ENCODE results near the gene KDM4B.
"Not testable (repeated sequence)": the region's sequence is repeated elsewhere in the genome, so short reads cannot be mapped to it uniquely, and the experiment has no call there.

Gene KDM4B

DNA sequence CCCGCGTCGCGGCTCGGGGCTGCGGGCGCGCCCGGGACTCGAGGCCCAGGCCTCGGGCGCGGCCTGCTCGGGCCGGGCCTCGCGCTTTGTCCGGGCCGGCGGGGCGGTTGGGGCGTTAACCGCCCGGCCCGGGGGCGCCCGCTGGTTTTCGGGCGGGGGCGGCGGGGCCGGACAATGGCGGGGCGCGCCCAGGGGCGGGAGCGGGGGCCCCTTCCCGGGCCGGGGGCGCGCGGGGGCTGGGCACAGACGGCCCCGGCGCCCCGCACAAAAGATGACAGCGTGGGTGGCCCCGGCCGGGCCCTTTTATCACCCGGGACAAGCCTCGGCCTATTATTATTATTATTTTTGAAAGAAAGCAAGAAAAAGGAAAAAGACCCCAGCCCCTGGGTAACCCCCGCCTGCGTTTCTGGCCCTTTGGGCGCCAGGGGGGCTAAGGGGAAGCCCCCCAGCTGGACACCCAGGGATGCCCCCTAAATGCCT lies 419 bp downstream of the KDM4B start:
- no peak for DNase-seq

DNA sequence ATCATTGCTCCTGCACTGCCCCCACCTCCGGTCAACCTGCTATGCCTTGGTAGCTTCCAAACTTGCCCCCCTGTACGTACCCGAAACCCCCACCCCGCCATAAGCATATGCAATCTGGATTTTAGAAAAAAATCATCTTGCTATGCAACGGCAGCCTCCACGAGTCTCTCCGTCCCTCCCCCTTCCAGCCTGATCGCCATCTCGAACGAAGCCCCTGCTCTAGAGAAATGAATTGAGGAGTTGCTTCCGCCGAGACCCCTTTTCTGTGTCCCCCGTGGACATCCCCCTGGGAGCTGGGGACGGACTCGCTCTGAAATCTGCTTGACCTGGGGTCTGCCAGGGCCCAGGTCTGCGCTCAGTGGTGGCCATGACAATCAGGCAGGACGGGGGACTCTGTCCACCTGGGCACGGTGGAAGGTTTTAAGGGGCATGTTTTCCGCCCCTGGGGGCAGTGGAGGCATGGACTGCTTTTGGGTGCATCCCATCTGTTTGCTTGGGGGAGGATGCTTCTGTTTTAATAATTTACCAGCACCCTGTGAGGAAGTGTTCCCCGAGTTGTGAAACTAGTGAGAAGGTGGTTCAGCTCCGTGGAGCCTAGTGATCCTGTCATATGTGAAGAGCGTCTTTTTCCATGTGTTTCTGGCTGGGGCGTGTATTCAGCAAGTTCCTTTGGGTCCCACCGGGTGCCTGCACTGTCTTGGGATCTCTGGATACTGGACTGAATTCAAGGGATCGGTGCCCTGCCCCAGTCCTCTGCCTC lies 1.0 kb downstream of the KDM4B start:
- peak; percentile 10 for DNase-seq

DNA sequence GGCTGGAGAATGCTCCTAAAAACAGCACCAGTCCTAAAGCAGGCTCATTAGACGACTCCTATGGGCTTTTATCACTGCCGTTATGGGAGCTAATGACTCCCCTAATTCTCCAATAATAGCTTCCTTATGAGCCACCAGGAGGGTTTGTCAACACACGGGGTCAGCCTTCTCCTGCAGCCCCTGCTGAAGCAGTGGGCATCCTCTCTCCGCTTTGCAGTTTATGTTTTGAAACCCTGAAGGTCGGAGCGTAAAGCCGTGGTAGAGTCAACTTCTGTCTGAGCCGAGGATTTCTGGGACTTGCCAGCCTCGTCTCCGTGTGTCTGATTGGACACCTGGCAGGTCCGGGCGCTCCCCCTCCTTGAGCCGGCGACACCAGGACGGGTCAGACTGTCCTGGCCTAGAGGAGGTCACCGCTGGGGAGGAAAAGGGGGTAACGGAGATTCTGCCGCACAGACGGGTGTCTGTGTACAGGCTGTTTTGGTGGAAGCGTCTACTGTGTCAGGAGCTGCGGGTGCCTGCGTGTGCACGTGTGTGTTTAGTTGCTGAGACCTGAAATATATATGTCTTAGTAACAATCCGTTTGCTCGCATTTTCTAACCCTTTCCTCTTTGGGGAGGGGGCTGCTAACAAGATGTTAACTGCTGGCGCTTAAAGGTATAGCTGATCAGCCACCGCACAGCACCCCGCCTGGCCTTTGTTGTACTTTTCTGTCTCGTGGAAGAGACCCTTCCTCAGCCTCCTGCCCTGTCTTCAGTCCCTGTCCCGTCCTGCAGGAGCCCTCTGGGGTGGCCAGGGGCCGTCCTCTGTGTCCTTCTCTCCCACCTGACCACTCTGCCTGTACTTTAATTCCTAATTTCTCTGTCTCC lies 1.9 kb downstream of the KDM4B start:
- DNase-seq, result no peak

DNA sequence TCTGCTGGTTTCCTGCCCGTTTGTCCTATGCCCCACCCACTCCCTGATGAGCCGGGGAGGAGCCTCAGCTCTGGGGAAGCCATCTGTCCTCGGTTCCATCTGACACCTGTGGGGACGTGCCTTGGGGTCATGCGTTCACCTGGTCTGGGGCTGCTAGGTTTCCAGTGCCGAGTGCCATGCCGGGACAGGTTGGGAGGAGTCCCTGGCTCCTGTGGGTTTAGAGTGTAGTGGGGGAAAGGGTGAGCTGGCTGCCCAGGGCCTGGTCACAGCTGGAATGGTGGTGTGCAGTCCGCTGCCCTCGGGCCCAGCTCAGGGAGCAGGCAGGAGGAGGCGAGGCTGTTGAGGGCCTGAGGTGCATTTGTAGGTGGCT lies 2.5 kb downstream of the KDM4B start:
- DNase-seq, result no peak

DNA sequence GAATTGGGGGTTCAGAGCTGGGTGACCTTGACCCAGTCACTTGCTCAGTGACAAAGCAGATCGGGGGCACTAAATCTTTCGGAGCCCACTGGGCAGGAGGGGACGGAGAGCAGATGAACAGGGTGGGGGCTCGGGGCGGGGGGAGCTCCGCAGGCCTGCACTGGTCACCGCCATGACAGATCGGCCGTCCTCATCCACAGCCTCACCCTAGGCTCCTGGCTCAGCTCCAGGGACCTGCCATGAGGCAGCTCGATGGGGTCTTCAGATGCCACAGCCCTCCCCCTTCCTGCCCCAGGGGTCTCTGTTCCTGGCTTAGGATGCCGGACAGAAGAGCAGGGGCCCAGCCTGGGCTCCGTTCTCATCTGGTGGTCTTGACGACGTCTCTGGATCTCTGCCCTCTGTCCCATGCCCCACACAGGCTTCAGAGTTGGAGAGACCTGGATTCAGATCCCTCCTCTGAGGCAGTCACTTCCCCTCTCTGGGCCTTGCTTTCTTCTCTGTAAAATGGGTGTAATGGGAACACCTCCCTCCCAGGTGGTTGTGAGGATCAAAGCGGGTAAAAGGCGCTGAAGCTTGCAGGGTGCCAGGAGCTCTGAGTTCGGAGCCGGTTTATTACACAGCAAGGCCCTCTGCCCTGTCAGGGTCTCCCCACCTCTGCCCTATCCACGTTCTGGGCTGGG lies 3.0 kb downstream of the KDM4B start:
- no peak for DNase-seq

DNA sequence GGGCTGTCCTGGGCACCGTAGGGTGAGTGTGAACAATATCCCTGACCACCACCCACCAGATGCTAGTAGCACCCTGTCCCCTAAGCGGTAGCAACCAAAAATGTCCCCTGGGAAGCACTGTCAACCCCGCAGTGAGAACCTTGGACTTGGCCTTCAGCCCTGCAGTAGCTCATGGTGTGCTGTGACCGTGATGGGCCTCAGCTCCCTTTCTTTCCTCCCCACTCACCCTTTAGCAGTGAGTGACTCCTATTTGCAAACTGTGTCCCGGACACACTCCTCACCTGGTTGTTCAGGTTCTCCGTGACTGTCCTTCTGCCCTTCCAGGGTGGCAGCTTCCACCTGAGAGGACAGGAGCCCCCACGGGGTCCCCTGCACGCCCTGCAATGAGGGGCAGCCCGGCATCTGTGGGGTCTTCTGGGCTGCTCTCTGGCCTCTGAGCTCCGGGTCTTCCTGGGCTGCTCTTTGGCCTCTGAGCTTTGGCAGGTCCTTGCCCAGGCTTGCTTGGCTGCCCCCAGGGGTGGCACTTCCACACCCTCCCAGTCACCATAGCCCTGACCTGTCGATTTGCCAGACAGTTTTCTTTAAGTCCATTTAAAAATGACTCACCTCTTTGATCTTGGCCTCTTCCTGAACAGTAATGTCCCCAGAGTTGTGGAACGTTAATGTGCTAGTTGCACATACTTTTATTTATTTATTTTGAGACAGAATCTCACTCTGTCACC lies 3.8 kb downstream of the KDM4B start:
- no peak for DNase-seq

DNA sequence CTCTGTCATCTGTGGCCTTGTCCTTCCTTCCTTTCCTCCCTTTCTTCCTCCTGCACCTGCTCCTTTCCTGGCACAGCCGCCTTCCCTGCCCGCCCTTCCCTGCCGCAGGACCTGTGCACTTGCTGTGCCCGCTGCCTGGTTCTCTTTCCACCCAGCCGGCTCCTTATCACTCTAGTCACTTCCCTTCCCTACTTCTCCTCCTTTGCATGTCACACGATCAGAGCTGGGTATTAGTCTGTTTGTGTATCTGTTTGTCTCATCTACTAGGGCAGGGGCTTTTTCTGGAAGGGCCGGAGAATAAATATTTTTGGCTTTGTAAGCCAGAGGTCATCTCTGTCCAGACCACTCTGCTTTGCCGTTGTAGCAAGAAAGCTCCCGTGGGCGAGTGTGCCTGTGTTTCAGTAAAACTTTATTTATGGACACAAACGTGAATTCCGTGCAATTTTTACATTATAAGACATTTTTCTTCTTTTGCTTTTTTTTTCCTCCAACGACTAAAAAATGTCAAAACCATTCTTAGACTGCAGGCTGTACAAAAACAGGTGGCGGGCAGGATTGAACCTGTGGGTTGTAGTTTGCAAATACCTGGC lies 6.1 kb downstream of the KDM4B start:
- no peak for DNase-seq

DNA sequence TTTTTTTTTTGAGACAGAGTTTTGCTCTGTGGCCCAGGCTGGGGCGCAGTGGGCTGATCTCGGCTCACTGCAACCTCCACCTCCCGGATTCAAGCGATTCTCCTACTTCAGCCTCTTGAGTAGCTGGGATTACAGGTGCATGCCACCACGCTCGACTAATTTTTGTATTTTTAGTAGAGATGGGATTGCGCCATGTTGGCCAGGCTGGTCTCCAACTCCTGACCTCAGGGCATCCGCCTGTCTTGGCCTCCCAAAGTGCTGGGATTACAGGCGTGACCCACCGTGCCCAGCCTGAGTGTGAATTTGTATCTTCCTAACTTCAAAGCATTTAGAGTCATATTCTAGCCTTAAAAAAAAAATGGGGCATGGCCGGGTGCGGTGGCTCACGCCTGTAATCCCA lies 6.7 kb downstream of the KDM4B start:
- DNase-seq, result not testable (repeated sequence)

DNA sequence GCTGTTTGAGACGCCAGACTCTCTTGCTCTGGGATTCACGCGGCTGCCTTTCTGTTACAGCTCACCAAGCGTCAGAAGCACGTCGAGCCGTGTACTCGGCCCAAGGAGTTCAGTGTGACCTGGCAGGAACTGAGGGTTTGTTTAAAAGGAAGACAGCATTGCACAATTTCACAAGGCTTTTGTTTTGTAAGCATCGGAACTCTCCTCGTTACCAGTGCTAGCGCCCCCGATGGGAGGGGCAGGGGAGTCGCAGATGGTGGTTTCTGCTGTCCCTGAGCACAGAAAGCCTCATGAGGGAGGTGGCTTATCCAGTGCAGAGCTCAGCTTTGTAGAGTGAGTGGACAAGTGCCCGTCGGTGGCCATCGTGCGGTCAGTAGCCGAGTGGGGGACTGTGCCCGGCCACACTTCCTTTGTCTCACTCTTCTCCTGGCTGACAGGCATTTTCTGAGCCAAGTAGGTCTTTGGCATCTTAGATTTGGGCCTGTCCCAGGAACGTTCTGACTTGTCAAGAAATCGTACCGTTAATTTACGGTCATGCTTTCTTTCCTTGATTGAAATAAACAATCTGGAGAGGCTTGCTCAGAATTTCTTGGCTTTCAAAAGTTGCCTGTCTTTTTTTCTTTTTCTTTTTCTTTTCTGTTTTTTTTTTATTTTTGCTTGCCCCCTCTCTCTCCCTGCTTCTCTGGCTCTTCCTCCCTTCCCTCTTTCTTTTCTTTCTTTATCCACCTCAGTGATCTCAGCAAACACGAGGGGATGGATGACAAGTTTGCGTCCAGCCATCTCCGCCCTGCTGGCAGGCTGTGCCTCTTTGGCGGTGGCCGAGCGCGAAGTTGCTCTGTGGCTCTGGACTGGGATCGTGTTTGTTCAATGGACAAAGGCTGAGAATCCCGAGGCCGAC lies 7.7 kb downstream of the KDM4B start:
- peak; percentile 95 for DNase-seq

DNA sequence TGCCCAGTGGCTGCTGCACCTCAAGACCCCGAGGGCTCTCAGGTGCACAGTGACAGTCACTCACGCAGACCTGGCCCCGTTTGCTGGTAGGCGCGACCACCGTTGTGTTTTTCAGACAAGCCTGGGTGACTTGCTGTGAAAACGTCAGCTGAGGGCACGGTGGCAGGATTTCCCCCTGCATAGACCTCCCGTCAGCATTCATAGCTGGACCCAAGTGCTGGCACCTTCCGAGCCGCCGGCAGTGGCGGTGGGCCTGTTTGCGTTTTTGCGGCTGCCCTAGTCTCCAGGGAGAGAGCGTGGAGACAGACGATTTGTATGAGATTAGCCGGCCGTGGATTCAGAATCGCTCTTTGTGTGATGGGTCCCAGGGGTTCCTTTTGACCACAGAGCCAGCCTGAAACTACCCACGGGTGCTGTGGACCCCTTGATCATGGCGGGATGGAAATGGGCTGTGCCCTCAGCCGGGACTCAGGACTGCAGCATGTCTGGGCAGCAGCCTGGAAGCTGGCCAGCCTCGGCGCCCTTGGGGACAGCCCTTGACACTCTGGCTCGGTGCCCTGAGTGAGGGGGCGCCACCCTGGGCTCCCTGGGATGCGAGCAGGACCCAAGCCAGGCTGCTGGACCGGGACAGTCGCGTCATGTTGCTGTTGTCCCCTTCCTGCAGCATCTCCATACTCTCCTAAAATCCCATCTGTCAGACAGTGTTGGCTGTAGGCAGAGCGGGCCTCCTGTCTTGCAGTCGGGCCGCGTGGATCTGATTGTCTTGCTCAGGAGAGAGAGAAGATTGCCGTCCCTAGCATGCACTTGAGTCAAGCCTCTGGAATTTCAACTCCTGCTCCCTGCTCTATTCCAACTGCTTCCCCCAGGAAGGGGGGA lies 8.6 kb downstream of the KDM4B start:
- DNase-seq, result no peak

DNA sequence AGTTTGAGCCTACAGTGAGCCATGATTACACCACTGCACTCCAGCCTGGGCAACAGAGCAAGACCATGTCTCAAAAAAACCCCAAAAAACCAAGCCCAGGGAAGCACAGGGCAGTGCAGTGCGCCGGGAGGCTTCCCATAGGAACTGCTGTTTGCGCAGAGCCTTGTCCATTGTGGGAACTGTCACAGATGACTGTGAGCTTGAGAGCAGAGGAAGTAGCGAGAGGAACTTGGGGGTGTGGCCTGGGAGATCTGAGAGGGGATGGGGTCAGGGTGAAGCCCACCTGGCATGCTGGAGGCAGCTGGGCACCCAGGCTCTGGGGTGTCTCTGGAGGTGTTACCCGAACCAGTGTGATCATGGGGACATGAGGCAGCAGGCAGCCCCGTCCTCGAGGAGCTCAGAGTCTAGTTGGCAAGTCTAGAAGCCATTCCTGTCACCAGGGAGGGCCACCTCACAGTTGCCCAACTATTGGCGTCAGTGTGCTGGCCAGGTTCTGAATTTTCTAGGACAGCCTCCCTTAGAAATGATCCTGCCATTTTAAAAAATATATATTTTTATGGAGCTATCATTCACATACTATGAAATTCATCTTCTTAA lies 10.4 kb downstream of the KDM4B start:
- no peak for DNase-seq

DNA sequence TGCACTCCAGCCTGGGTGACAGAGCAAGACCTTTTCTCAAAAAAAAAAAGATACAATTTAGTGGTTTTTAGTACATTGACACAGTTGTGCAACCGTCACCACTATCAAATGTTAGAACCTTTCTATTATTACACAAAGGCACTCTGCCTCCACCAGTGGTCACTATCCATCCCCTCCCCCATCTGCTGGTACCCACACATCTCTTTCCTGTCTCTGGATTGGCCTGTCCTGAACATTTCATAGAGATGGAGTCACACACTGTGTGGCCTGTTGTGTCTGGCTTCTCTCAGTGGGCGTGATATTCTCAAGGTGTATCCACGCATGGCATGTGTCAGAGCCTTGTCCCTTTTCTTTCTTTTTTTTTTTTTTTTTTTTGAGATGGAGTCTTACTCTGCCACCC lies 11.2 kb downstream of the KDM4B start:
- DNase-seq, result no peak

DNA sequence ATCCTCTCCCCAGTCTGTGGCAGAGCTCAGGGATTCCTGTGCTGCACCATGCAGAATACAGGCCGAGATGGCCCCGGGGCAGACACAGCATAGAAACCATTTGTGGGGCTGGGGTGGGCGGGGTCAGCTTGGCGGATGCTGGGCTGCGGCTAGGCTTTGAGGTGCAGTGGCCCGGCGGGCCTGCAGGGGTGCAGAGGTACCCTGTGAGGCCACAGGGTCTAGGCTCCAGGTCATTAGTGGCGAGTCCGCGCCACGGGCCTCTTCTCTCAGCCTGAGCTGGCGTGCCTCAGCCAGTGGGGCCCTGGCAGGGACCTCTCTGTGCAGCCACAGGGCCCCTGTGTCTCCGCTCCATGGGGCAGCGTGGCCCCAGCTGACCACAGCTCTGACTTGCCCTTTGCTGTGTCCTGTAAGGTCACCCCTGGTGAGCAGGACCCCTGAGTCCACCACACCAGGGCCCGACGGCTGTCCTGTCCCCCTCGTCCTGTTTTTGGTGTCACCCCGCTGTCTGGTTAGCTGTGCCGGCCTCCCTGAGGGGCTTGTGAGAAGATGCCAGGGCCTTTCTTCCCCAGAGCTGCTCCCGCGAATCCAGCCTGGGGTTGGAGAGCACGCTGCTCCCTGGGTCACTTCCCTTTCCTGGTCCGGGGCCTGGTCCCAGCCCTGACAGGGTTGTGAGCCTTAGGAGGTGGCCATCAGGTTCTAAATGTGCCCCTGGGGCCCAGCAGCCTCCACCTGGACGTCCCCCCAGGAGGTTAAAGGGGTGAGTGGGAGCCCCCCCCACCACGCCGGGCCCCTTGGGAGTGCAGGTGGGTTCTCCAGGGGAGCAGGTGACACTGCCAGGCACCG lies 12.1 kb downstream of the KDM4B start:
- DNase-seq, result no peak

DNA sequence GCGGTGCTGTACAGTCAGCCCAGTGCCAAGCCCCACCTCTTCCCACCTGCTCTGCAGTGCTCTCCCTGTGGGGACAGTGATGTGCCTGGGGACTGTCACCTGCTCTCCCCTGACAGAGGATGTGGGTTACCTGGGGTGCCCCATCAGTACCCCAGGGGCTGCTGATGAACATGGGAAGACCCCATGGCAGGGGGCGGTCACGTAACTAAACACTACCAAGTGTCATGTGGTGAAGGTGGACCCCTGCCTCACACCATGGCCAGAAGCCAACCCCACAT lies 12.7 kb downstream of the KDM4B start:
- no peak for DNase-seq

DNA sequence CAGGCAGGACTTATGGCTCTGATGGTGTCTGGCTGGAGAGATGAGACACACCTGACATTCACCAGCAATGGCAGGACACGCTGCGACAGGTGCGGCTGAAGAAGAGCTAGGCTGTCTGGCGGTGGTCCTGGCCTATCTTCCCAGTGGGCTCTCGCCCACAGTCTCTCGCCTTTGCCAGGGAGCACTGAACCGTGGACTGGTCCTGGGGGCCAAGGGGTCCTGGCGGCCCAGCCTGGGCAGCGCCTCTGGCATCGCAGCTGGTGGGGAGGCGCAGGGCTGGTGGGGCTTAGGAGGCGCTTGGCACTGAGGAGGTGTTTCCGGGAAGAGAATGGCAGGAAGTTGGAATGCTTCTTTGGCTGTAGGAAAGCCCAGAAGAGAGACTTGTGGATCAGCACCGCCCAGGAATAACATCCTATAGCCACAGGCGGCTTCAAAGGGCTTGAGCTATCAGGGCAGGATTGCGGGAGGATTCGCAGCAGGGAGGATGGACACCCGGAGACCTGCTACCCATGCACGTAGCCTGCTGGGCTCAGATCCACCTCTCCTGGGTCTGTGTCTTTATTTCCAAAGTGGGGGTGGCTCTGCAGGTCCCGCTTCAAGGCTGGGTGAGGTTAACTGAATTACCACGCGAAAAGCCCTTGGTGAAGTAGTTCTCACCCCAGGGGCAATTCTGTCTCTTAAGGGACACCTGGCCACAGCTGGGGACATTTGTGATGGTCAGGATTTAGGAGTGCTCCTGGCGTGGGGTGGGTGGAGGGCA lies 14.6 kb downstream of the KDM4B start:
- DNase-seq, result no peak

DNA sequence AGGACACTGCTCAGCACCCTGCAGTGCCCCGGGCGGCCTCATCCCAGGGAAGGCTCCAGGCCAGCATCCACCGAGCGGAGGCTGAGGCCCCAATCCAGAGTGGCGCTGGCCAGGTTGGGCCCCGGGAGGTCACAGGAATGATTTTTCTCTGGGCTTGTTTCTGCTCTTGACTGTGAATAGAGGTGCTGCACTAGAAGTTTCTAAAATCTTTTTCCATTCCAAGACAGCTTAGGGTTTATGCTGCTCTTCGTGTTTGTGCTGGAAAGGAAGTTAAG lies 15.1 kb downstream of the KDM4B start:
- no peak for DNase-seq

DNA sequence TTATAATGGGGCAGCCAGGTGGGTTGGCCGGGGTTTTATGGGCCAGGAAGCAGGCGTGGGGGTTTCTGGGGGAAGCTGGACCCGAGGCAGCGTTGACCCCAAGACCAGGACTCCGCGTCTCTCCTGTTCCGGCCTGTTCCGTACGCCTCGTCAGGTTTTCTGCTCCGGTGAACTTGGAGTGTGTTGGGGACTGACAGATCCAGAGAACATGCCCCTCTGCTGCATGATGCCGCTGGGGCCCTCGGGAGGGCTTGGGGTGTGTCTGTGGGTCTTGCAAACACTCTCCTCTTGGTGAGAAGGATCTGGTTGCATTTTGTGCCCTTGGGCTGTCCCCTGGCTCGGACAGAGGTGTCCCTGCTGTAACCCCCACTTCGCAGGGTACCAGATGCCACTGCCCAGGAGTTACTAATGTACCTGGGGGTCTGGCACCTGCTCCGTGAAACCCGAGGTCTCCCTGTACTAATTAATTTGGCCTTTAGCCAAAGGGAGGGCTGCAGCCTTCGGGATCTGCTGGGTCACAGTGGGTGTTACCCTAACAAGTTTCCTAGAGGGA lies 15.6 kb downstream of the KDM4B start:
- DNase-seq, result no peak

DNA sequence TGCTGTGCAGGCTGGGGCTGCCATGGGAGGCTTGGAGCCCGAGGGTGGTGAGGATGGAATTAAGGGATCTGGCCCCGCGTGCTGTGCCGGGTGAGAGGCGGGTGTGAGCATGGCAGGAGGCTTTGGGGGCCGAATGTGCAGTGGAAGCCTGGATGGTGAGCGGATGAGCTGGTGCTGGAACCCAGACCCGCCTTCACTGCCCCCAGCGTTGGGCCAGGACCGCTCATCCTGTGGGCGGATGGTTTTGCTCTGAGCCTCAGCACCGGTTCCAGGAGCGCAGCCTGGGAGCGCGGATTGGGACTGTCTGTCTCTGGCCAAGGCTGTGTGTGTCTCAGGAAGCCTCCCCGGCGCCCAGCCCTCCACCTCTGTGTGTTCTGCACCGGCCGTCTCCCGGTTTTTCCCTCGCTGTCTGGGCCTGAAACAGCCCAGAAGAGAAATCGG lies 16.7 kb downstream of the KDM4B start:
- no peak for DNase-seq

All from GF-D8 (cell line).